SK-N-DZ (cell line): Measurements from ENCODE around the gene CNNM4.
A peak's percentile ranks its signal among the peaks of the same experiment; 100 is the strongest.
"Not testable (repeated sequence)": the region's sequence is repeated elsewhere in the genome, so short reads cannot be mapped to it uniquely, and the experiment has no call there.

Source experiments
- DNase-seq: peaks from one replicate; pipeline ENCODE4 v3.0.0-alpha.2; 2015; ENCODE audit warnings: low spot score

Gene CNNM4

DNA sequence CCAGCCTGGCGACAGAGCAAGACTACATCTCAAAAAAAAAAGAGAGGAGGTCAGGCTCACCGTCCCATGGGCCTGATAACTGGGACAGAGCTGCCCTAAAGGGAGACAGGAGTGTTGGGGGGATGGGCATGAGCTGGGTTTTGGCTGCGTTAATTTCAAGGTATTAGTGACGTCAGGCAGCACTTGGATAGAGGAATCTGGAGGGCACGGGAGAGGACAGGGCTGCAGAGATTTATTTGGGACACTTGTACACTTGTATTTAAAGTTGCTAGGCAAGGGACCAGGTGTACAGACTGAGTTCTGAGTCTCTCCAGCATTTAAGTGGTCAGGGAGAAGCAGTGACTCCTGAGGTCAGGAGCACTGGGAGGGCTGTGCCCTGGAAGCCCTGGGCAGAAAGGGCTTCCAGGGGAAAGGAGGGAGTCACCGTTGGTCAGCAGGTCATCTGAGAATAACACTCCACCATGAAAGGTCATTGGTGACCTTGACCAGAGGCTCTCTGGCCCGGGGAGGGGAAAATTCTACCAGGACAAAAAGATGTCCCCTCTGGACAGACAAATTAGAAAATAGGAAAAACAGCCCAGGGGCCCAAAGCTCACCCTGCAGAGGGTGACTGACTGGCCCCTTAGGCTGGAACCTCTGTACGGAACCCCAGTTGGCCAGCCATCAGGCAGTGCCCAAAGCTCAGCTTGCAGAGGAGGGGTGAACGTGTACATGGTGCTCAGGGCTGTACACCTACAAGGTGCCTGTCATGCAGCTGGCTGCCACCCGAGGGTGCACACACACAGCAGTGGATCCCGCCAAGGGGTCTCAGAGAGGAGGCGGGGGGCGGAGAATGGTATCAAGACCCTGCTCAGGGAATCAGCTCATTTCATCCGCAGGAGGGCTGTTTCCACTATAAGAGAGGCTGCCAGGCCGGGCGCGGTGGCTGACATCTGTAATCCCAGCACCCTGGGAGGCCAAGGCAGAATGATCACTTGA is 32.4 kb downstream of the CNNM4 start:
- DNase-seq = no peak

GRCh38 chr2:96795076-96795475 is 34.4 kb downstream of the CNNM4 start:
- DNase-seq = no peak

- not testable (repeated sequence) for DNase-seq
These were observed 35.8 kb downstream of the CNNM4 start for GRCh38 chr2:96796497-96796896.

- no peak for DNase-seq
These were observed 36.4 kb downstream of the CNNM4 start for GRCh38 chr2:96797066-96797625.

- no peak for DNase-seq
These were observed 38.3 kb downstream of the CNNM4 start for GRCh38 chr2:96798733-96799622.

DNA sequence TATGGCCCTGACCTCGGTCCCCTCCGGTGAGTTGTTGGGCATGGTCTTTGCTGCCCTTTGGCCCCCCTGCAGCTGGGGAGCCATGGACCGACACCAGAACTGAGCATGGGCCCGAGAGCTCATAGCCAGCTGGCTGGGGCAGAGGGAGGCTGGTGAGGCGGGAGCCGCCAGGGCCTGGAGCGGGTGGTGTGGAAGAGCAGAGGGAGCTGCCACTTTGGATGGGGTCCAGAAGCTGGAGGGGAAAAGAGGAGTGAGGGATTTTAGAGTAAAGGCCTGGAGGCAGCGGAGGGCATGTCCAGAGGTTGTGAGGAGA is 38.9 kb downstream of the CNNM4 start:
- no peak for DNase-seq

DNA sequence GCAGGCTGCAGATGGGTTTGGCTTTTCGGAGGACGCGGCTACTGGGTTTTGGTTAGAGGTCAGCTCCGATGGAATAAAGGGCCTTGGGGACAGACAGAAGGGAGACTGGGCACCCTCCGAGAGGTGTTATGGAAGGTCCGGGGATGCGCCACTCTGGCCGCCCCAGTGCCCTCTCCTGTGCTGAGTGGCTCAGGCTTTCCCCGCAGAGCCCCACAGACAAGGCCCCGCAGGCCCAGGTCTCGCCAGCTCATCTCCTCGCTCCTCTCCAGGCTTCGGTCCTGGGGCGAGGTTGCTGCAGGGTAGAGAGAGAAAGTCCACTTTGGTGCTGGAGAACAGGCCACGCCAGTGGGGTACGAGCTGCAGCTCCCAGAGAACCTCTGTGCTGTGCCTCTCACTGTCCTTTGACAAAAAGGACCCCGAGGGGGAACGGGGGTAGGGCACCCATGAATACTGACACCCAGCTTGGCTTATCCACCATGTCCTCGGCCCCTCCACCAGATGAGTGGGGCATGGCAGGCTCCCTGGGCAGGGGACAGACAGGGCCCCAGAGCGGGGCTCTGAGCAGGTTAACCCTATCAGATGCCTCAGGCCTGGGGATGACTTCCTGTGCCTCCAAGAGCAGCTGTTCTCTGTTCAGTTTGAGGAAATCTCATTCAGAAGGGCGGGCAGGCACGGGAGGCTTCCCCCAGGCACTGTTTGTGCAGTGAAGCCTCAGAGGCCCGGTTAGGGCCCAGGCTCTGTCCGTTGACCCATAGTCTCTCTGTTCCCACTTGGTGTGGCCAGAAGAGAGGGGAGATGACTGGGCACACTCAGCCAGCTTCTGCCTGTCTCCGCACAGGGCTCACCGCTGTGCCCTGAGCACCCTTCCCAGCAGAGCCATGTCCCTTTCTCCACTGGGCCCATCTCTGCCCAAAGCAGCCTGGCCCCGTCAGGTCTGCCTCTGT is 39.6 kb downstream of the CNNM4 start:
- no peak for DNase-seq

GRCh38 chr2:96801005-96801785 is 40.5 kb downstream of the CNNM4 start:
- DNase-seq = peak; percentile 68

GRCh38 chr2:96801786-96802595 is 41.3 kb downstream of the CNNM4 start:
- no peak for DNase-seq

GRCh38 chr2:96802721-96803120 is 42.0 kb downstream of the CNNM4 start:
- no peak for DNase-seq

DNA sequence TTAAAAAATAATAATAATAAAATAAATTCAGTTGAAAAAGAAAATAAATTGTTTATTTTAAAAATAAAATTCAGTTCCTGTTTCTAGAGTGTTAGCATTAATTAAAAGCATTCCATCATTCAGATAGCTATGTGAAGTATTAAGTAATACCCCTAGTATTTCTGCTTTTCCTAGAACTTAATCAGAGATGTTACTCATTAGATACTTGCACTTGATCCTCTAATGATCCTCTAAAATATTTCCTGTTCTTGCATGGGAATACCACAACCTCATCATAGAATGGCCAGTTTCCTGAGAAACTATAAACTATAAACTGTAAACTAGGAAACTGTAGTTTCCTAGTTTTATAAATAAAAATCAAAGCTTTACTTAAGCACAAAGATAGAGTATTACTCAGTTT is 44.3 kb downstream of the CNNM4 start:
- DNase-seq = no peak

- not testable (repeated sequence) for DNase-seq
These were observed 45.2 kb downstream of the CNNM4 start for GRCh38 chr2:96805946-96806345.

- DNase-seq = no peak
These were observed 45.9 kb downstream of the CNNM4 start for GRCh38 chr2:96806468-96807126.

- no peak for DNase-seq
These were observed 46.4 kb downstream of the CNNM4 start for GRCh38 chr2:96807127-96807471.

- DNase-seq = no peak
These were observed 47.6 kb downstream of the CNNM4 start for GRCh38 chr2:96808176-96808837.

DNA sequence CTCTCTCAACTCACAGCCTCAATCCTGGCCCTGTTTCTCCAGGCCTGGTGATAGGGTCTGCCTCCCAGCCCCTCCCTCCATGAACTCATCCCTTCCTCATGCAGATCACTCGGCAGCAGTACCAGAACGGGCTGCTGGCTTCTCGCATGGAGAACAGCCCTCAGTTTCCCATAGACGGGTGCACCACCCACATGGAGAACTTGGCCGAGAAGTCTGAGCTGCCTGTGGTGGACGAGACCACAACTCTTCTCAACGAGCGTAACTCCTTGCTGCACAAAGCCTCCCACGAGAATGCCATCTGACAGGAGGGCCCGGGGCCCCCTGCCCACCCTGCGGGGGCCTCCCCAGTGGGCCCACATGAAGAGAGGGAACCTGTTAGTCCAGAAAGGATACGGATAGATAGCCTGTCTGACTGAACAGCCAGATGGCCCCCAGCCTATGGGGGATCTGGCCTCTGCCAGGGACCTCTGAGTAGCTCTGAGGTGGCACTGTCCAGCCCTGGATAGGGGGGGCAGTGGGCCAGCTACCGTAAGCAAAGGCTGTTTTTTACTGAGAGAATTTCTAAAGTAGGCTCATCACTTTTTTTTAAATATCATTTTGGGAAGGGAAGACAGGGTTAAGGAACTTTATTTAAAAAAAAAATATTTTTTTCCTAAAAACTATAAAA is 48.6 kb downstream of the CNNM4 start:
- no peak for DNase-seq

DNA sequence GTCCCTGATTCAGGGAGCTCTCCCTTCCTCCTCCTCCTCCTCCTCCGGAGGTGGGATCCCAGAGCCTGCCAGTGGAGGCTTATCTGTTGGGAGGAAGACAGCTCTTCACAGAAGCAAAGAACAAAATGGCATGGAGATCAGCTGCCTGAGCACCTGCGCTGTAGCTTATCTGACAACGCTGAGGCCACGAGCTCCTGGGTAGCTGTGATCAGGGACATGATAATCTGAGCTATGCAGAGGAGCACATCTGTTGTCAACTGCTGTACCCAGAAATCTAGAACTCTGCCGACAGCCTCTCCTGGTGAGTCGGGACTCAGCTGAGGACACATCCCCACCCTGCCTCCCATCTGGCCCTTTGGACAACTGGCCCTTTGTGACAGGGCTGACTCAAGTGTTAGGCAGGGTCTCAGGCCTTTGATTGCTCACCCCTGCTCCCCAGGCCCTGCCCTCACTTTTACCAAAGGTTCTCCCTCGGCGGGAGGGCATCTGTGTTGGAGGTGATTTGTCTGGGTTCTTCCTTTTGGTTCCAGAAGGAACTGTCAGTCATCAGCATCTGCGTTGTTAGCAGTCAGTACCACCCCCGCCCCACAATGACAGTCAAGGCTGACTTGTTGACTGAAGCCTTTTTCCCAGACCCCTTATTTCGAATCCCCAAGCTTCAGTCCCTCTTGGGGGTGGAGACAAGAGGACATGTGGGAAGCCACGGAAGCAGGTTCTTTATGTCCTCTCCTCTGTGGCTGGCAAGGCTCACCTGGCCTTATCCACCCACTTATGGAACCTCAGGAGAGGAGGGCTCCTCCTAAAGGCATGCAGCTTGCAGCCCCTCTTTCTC is 49.5 kb downstream of the CNNM4 start:
- DNase-seq = peak; percentile 73
